Right kidney (tissue), 1 donor: ENCODE results near the gene EYS.

Source experiments
- DNase-seq: peaks from one replicate; pipeline ENCODE4 v3.0.0-alpha.2; 2016

EYS gene

DNA sequence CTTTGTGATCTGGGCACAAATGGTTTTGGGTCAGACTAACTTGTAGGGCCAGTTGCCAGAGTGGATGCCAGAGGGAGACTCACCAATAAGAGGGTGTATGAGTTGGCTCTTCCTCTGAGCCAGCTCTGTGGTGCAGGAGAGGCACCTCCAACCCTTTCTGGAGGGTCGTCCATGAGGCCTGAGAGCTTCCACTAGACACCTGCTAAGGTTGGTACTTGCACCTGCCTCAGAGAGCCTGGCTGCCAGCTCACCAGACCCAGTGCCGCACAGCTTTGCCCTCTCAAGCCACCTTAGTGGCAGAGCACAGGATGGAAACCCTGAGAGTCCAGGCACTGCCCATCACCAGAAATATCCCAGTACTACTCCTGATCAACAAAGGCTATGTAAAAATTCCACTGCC, 504.3 kb downstream of the EYS start:
- no peak for DNase-seq

DNA sequence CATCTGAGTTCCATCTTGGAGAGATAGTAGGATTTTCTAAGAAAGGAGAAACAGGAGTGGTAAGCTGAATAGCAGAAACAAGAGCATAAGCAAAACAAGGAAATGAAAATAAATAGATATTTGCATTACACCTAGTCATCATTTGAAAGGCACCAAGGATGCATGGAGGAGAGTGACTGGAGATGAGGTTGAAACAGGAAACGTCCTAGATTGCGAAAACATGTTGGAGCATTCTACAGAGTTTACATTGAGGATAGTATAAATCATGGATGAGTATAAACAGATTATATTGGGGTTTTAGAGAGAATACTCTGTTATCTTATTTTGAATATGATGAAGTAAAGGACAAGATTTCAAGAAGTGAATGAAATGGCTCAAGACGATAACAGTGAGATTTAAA, 507.3 kb downstream of the EYS start:
- DNase-seq: no peak

DNA sequence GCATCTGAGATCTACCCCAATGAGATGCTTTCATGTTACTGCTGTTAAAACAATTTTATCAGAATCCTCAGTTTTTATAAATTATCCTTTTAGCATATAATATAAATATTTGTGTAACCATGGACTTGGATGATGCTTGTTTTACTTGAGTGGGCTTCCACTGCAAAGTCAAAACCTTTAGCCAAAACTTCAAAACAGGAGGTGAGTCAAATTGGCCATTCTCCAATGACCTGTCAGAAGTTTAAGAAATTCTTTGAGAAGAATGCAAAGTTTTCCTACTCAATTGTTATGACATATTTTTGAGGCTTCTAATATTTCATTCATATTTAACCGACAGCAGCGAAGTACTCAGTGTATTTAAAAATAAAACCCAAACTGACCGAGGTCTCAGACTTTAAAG, 507.9 kb downstream of the EYS start:
- DNase-seq: no peak

DNA sequence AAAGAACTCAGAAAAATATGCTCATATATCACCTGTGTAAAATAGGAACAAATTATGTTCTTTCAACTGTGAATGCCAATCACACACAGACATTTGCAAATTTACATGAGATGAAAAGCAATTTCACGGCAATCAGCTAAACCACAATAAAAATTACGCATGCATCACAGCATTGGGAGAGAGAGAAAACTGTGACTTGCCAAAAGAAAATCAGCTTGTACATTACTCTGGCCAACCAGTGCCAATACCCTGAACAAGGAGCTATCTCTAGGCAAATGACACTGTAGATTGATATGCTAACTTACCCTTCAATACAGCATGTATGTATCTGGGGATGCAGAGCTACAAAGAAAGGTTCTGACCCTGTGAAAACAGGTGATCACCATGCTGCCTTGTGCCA, 515.6 kb downstream of the EYS start:
- no peak for DNase-seq

DNA sequence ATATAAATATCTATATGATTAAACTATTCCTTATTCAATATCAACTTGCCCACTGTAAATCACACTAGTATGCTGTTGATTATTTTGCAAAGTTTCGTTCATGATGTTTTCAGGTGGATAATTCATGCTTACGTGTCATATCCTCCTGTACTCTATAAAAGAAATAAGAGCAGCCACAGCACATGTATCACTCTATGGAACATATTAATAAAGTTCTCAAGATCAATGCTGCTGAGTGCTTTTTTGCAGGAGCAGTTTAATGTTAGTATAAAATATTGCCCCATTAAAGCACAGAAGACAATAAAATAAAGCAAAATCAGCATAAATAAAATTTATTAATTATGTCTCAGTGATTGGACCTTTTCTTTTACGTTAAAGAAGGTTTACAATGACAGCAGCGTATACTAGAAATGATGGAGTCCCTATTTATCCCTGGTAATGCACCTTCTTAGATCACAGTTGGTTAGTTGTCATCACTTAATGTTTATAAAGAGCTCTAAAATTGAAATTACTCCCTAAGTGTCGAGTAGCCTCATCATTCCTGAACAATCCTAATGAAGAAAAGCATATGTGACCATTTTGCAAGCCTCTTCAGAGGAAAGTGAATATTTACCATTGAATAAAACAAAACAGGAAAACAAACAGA, 517.7 kb downstream of the EYS start:
- no peak for DNase-seq

DNA sequence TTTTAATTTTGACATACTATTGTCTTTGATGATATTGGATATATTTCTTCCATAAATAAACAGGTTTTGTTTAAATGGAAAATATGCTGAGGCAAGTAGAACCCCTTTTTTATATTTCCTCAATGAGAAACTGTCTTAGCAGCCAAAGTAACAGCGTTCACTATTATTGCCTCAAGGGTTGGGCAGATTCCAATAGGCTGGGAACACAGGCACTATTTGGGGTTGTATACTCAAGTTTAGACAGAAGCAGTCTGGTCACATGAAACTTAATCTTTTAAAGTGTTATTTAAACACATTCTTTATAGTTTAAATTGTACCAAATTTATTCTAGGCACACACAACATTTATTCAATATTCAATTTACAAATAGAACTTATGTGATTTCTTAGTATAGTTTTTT, 520.2 kb downstream of the EYS start:
- no peak for DNase-seq

DNA sequence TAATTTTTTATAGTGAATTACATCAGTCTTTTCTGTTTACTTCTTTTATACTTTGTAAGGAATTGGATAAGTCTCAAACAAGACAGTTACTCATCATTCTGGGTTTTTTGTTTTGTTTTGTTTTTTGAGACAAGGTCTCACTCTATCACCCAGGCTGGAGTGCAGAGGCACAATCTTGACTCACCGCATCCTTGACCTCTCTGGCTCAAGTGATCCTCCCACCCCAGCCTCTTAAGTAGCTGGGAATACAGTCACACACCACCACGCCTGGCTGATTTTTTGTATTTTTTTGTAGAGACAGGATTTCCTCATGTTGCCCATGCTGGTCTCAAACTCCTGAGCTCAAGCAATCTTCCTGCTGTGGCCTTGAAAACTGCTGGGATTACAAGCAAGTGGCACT, 524.3 kb downstream of the EYS start:
- no peak for DNase-seq

DNA sequence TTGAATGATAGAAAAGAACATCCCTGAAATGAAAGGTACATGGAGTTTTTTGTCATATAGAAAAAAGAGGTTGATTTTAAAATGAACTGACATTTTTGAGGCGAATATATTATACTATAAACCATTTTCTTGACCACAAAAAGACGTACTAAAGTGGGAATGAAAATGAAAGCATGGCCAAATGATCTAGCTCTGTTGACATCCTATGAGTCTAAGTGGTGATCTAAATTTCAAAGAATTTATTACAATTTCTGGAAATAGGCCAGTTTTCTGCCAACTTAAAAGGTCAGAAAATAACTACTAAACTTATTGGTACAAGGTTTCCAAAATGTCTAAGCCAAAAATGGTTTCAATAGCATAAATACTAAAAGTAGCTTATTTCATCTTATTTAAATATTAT, 536.8 kb downstream of the EYS start:
- no peak for DNase-seq

DNA sequence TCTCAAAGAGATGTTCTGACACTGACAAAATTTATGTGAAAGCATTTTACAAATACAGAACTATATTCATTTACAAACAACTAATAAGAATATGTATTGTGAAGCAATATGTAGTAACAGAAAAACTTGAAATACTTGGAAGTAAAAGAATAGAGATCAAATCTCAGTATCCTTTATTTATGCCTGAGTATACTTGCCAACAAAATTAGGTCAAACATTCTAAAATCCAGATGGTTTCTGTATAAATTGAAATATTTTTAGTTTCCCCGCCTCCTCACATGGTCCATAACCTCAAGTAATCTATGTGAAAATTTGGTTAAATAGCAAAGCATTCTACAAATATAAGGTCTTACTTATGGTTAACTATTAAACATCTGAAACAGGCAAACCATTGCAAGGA, 545.4 kb downstream of the EYS start:
- no peak for DNase-seq

DNA sequence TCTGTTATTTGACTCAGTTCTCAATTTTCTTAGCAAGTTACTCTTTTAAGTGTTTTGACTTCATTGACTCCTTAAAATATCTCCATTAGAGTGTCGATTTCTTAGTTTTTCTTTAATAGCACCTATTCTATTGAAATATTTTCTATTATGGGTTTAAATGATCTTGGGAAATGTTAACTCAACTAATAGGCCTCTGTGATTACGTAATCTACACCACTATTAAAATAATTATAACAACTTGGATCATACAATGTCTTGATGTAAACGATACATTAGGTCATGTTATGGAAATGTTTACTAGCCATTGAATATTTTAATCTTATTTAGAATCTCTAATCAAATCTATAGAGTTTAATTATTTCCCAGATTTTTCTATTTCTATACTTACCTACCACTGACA, 550.0 kb downstream of the EYS start:
- DNase-seq: no peak

DNA sequence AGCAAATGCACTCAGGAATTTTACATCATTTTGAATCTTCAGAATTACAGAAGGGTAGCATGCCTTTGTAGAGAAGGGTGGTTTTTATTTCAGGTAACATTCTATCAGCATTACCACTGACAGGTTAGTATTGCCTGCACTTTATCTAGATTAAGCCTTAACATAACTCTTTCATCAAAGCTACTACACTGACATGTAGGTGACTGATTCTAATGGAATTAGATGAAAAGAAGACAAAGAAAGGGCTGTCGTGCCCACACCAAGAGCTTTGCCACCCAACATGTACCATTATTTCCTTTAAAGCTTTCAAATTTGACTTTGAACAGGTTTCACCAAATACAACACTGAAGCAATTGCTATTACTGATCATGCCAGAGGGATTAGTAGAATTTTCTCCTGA, 551.9 kb downstream of the EYS start:
- no peak for DNase-seq

DNA sequence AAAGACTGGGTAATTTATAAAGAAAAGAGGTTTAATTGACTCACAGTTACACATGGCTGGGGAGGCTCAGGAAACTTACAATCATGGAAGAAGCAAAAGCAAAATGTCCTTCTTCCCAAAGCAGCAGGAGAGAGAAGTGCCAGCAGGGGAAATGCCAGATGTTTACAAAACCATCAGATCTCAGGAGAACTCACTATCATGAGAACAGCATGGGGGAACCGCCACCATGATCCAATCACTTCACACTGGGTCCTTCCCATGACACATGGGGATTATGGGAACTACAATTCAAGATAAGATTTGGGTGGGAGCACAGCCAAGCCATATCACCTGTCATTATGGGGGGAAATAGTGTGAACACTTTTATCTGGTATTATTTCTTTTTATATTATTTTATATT, 557.2 kb downstream of the EYS start:
- no peak for DNase-seq

DNA sequence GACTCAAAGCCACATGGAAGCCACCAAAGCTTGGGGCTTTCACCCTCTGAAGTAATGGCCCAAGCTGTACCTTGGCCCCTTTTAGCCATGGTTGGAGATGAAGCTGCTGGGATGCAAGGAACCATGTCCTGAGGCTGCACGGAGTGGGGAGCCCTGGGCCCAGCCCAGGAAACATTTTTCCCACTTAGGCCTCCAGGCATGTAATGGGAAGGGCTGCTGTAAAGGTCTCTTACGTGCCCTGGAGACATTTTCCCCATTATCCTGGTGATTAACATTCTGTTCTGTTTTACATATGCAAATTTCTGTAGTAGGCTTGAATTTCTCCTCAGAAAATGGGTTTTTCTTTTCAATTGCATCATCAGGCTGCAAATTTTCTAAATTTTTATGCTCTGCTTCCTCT, 558.2 kb downstream of the EYS start:
- DNase-seq: no peak

DNA sequence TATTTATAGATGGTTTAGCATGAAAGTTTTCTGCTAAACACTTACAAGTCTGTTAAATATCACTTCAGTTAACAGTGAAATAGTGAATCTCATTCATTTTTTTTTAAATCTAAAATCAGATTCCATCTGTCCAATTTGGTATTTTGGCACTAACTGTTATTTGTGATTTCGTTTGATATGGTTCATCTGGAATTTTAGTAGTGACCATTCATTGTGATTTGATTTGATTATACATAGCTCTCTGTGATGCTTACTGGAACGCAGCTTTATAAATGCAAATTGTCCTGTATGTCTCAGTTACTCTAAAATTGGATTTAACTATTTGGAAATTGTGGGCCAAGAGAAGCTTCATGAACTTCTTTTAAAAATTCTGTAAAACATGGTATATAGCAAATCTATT, 571.5 kb downstream of the EYS start:
- no peak for DNase-seq

DNA sequence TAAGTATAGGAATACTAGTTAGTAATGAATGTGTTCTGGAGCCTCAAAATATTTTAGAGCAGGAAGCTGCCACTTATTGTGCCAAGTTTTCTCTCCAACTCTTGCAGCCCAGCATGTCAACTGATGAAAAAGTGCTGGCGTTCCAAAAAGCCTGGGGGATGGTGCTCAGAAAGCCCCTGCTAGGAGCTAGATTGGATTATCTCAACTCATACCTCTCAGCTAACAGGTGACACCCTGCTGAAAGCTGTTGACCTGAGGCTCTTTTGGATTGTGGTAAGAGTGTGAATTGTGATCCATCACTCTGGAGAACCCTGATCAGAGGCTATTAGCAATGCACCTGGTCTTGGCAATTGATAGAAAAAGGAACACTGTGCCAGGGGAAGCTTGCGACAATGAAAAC, 580.4 kb downstream of the EYS start:
- DNase-seq: no peak

DNA sequence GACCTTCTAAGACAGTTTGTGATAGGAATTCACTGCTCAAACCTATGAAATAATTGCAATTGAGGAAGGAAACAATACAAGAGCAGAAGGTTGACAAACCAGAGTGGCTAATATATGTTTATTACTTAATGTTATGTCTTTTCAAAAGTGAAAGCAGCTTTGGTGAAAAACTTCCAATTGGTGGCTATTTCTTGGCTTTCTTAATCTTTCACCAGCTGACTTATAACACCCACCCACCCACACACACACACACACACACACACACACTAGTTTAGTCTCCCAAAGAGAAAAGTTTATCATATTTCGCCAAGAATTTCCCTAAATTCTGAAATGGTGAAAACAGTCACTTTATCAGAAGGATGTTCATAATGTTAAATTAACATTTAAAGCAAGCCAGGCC, 583.5 kb downstream of the EYS start:
- no peak for DNase-seq

DNA sequence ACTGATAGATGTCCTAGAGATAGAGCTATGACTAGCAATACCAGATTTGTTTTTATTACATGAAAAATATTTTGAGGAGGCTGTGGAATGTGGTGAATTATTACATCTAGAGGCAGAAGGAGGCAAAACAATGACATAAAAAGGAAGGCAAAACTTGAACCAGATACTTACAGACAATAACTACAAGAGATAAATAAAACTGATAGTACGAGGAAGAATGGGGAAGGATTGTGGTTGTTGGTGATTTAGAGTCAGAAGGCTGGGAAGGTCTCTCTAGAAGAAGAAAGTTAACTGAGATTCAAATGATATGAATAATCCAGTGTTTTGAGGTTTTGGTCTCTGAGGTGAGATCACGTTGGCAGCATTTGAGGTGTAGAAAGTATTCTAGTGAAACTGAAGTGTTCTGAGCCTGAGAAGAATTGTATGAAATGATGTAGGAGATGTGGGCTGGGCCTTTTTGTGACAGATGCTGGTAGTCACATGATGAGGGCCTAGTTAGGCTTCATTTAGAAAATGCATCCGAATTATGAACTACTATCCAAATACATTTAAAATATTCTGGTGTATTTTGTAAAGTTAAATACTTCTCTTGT, 589.1 kb downstream of the EYS start:
- DNase-seq: no peak

DNA sequence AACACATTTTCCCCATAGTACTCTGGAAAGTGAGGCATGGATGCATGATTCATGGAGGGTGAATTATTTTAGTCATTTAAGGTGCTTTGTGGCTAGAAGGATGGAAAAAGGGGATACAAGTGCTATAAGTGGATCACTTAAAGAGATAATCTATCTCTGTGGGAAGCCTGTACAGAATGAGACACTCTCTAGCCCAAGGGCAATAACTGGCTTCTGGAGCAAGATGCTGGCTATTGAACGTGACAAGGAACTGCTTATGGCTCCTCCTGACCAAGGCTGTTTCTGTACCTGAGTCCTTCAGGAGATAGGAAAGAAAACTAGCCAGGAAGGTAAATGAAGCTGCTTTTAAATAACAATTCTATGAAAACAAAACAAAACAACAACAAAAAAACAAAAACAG, 590.7 kb downstream of the EYS start:
- DNase-seq: no peak

DNA sequence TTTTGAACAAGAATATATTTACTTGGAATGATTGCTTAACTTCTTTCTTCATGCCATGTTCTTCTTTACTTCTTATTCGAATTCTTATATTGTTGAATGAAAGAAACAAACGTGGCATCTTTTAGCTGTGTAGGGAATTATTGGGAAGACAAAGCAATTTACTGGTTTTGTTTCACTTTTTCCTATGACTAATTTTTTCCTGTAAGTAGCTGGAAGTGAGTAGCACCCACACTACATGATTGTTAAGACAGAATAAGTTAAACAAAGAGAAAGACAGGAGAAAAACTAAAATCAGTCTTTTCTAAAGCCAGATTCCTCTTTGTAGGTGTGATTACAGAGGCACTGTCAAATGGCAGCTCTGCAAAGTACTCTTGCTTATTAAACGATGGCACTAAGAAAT, 593.4 kb downstream of the EYS start:
- no peak for DNase-seq

DNA sequence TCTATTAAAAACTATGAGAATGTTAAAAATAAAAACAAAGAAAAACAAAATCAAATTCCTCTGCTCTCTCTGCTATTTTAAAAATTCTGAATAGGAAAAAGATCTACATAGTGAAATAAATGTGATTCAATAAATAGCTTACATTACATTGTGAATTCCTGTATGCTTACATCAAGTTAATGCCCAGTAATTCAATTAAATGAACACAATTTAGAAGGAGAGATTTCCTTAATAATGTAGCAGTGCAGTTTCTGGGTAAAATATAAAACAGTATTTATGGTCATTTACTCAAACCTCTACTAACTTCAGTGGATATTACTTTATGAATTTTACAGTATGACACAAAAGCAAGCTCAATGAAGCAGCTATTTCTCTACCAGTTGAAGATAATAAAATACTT, 594.6 kb downstream of the EYS start:
- no peak for DNase-seq

DNA sequence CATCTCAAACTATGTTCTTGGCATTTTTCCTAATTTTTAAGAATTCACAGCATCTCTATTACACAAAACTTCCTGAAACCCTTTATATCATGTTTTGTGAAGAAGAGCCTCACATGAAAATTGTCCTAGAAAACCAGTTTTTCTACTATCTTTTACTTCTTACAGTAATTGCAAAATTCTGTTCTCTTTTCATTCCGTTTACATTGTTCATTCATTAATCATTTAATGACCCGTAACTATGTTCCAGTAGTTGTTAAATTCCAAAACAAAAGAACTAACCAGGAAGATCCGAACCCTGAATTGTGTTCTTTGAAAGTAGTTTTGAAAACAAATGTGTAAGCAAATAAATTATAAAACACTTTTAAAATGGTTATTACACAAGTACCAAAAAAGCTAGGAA, 597.0 kb downstream of the EYS start:
- DNase-seq: no peak

DNA sequence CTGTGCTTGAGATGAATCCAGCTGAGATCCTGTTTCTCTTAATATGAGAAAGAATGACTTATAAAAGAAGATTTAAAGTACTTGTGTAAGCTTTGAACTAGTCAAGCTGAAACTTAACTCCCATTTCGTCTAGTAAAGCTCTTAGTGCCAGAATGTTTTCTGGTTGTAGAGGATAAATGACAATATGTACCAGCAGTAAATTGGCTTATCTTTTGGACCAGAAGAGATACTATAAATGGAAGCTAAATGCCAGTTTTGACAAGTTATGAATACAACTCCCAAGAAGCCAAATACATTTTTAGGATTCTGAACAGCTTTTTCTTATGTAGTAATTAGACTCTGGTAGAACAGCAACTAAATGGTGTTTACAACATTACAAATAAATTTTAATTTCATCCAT, 608.7 kb downstream of the EYS start:
- DNase-seq: no peak

DNA sequence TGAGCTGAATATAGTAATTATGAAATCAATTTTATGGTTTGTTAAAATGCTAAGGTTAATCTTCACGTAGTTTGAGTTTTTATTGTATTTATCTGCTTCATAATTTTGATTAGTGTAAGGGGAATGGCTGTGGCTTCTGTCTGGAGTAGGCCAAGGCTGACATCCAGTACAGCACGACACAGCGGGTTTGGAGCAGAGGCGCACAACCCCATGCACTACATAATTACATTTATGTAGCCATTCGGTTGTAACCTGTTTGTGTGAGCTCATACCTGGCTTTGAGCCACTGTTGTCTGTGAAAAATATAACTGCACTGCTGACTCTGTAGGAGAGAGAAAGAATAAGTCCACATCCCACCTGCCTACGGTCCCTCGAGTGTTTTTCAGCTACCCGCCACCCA, 615.5 kb downstream of the EYS start:
- no peak for DNase-seq

DNA sequence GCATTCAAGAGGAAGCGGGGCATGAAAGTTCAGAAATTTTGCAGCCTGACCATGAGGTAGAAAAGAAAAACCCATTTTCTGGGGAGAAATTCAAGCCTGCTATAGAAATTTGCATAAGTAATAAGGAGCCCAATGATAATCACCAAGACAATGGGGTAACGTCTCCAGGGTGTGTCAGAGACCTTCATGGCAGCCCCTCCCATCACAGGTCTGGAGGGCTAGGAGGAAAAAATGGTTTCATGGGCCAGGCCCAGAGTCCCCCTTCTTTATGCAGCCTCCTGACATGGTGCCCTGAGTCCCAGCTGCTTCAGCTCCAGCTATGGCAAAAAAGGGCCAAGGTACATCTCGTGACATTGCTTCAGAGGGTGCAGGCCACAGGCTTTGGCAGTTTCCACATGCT, 618.5 kb downstream of the EYS start:
- no peak for DNase-seq

DNA sequence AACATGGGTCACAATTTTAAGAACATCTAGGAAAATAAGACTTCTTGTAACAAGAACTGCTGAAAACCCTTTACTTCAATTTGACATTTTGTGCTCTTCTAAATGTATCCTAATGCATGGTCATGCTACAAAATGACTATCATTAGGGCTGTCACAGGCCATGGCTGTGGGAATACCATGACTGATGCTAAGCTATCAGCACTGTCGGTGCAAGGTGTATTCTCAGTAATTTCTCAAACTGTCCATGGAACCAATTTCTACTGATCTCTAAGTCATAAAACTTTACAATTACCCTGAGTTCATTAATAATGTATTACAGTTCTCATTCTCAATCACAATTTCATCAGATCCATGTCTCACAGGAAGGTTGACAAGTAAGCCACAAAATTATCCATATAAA, 625.3 kb downstream of the EYS start:
- DNase-seq: no peak
